Stimulated activated CD8-positive, alpha-beta memory T cell treated with anti-CD3 and anti-CD28 coated beads, Interleukin-12 subunit alpha, Interleukin-12 subunit beta, amount 100 ng/mL, for 24 hours (primary cell): ENCODE measurements around the gene OPALIN.

Experiments
- DNase-seq: peaks from one replicate; pipeline ENCODE4 v3.0.0-alpha.2; 2020; ENCODE audit errors: extremely low read depth

Gene OPALIN

DNA sequence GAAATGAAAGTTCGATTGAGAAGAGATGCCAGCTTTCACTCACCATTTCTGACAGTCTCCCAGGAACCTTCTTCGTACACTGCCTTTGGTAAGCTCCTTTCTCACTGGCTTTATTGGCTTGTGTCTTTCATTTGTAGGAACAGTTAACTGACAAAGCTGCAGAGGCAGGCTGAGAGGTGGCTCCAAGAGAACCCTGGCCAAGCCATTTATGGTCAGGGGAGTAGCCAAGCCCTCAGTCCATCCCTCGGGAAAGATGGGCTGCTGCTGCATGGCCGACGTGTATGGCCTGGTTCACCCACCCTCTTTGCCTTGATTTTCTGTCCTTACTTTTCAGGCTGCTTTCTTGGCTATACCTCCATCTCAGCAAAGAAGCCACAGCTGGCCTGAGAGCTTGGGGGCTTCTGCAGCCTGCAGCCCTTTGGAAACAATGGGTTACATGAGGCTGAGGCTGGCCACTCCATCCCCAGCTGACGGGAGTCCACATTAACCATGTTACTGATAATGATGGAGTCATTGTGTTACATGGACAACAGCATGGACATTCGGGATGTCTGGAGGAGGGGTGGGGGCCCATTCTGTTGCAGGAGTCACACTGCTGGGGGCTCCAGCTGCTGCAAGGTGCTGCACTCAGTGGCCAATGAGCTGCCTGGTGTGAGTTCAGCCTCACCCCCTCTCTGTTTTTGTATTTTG lies at the start of gene OPALIN:
TSS of gene OPALIN (minus strand) at position 152 of the 690 bp plus-strand sequence. CDS start at position 46, 106 bp downstream.
- DNase-seq = no peak

DNA sequence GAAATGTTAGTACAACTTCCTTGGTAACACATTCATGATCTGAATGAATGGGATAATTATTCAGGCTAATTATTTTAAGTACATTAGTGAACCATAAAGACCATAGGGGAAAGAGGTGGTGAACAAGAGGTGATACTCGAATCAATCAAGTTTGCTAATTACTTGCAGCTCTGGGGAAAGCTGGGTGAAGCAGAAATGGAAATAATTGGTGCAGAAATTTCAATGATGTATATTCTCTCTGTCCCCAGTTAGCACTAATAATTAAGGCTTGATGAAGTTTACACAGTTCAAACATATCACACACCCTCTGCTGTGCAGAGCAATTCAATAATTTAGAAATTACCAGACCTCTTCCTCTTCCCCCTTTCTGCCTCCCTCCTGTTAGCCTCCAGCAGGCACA lies 49.4 kb upstream of the OPALIN start:
- DNase-seq = no peak

GRCh38 chr10:96407560-96408069 lies 48.8 kb upstream of the OPALIN start:
- no peak for DNase-seq

DNA sequence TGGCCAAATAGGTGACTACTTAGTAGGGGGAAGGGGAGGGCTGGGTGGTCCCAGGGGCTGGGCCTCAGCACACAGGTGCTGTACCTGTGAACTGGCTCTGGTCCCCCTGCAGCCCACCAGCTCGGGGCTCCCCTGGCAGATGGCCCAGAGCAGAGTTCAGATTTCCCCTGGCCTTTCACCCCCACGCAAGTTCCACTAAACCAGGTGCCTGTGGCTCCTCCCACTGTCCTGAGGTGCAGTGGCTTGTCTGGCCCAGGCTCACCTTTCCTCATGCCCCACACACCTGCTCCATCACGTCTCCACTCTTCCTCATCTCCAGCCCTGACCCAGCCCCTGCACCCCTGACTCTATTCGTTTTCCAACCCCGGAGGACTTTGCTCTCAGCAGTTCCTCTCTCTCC lies 47.3 kb upstream of the OPALIN start:
- DNase-seq = no peak

DNA sequence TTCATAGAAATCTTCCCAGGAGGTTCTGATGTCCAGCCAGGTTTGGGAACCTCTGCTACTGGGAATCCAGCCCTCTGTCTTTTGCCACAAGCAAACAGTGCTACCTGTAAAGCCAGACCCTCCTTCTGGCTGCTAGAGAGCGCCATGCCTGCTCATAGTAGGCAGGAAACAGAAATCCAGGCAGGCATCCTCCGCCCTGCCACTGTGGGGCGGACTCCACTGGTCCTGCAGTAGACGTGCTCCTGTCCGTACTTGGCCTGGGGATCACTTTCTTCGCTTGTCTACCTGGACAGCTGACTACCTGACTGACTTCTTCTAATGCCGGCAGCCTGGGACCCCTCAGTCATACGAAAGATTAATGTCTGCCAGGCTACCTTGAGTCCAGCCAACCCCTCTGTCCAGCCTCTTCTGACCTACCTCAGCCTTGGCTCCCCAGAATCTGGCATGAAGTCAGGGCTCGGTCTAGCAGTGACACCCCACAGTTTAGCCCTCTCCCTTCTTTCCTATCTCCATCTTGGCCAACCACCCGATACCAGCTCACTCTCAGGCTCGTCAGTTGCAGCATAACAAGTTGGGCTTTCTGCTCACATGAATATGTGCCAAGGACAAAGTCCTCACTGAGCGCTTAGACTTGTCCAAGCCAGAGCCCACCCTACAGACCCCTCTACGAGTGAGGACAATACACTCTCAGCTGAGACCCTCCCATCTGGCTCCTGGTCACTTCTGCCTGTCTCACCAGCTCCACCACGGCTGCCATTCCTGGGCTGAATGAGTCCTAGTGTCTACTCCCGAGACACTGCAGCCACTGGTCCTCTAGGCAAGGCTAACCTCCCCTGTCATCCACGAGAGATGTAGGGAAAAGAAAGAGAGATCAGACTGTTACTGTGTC lies 43.9 kb upstream of the OPALIN start:
- no peak for DNase-seq

DNA sequence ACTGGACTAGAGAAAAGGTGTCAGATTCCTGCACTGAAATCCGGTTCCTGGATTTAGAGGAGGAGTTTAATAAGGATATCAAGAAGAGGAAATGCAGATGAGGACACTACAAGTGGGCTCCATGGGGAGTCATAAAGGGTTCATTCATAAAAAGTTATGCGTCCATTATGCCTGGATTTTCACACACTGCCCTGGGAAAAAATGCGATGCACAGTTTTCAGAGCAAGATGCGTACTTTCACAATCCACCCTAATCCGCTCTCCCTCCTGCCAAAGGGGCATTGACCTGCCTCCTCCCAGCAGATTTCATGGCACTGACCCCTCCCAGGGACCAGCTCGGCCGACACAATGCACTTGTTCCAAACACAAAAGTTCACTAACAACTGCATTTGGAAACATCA lies 42.2 kb upstream of the OPALIN start:
- DNase-seq = no peak

GRCh38 chr10:96400465-96400864 lies 41.7 kb upstream of the OPALIN start:
- no peak for DNase-seq

GRCh38 chr10:96397902-96398301 lies 39.1 kb upstream of the OPALIN start:
- DNase-seq = no peak

GRCh38 chr10:96395931-96396877 lies 37.4 kb upstream of the OPALIN start:
- DNase-seq = no peak

DNA sequence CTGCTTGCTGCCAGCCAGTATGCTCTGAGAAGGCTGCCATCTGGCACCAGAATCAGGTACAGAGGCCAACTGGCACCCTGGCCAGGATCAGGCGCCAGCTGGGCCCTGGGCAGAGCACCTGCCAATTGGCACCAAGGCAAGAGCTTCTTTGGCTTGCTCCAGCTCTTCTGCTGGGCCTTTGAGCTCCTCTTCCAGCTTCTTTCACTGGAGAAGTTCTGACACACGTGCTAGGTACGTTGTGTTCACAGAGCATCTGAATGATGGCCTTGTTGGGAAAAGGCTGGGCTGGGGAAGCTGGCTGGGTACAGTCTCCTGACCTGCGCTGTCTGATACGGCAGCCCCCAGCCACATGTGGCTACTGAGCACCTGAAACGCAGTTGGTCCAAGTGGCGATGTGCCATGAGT lies 31.7 kb upstream of the OPALIN start:
- DNase-seq = no peak

DNA sequence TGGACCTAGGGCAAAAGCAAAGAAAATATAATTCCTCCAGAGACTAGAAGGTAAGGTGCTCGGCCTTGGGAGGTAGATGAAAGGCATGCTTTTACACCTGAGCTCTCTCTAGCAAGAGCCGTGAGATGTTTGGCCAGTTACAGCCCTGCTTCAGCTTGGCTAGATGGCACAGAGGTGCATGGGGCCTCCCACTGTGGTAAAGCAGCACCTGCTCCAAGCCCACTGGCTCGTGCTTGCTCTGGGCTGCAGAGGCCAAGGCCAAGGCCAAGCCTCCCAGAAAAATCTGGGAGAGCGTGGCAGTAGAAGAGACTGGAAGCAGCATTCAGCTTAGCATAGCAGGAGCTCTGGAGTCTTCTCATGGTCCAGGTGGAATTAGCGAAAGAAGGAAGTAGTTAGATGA lies 31.0 kb upstream of the OPALIN start:
- DNase-seq = no peak

DNA sequence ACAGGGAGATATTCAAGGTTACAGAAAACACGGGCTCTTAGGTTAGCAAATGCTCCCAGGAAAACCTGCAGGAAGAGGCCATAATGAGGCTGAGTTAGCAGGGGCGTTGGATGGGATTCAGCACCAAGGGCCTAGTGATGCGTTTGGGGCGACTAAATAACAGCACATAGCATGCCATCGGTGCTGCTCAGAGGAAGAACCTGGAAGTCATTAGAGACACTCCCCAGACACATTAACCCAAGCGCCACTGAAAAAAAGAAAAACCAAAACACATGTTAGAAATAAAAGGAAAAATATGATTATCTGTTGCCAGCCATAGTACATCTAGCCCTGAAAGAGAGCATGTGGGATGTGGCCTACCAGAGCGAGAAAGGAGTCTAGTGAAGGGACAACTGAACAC lies 28.8 kb upstream of the OPALIN start:
- DNase-seq = no peak

DNA sequence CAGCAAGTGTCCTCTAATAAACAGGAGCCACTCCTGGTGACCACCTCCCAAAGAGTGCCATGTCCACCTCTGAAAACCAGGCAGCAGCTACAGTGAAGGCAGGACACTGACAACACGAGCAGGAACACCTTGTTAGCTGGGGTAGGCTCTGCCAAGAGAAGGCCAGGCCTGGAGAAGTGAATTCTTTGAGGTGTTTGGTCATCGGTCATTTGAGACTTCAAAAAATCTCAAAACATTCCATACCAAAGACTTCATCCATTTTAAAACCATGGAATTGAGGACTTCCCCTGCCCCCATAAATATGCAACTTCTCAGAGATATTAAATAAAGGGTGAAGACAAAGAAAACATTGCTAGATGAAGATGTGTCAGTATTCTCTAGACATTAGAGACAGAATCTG lies 28.4 kb upstream of the OPALIN start:
- no peak for DNase-seq

GRCh38 chr10:96384506-96384905 lies 25.7 kb upstream of the OPALIN start:
- no peak for DNase-seq

DNA sequence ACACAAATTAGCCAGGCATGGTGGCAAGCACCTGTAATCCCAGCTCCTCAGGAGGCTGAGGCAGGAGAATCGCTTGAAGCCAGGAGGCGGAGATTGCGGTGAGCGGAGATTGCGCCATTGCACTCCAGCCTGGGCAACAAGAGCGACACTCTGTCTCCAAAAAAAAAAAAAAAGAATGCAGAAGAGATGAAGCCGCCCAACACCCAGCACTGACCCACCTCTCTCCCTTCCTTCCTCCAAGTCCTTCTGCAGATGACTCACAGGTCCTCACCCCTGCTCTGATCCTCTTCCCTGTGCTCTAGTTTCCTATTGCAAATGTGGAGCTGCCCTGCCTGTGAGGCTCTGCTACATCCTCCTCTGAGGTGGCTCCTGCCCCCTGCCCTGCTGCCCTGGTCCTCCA lies 22.0 kb upstream of the OPALIN start:
- no peak for DNase-seq

DNA sequence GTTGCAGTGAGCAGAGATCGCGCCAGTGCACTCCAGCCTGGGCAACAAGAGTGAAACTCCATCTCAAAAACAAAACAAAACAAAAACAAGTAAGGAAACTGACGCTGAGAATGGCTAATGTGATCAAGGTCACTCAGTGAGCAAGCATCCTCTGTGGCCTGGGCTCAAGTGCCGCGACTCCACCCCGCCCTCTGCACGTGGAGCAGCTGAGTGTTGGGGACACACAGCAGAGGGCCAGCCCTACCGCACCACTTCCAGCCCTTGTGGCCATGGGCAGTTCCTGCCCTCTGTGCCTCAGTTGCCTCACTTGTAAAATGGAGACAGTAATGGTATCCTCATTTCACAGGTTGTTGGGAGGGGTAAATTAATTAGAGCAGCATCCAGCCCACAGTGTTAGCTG lies 21.0 kb upstream of the OPALIN start:
- no peak for DNase-seq

- no peak for DNase-seq
Measured at GRCh38 chr10:96378741-96379140, 19.9 kb upstream of the OPALIN start.

- no peak for DNase-seq
Measured at GRCh38 chr10:96377816-96378294, 19.1 kb upstream of the OPALIN start.

DNA sequence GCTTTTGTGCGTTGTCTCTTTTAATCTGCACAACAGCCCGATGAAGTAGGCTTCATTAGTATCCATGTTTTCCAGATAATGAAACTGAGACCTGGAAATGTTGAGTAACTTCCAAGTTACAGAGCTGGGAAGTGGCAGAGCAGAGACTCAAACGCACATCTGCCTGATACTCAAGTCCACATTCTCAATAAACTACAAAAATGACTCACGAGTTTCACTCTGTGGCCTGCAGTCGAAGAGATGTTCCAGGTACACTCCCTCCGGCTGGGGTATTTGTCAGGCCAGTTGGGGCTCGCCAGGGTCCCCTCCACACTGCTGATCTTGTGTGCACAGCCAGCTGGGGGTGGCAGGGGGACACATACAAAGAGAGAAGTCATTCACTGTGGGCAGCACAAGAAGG lies 17.7 kb upstream of the OPALIN start:
- DNase-seq = no peak

- peak; percentile 25 for DNase-seq
Measured at GRCh38 chr10:96374985-96375830, 16.4 kb upstream of the OPALIN start.

DNA sequence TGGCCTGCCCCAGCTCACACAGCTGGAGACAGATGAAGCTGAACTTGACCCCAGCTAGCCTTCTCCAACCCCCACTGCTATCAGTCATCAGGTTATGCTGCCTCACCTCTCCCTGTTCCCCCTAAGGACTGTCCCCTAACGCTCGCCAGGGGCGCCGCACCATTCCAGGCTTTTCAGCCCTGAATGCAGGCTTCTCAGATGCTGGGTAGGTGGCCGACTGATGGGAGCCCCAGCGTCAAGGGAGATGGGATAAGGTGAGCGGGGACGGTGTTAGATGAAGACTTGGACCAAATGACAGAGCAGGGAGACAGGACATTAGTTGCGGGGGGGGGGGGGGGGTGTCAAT lies 15.8 kb upstream of the OPALIN start:
- DNase-seq = no peak
